Measurements from ENCODE around the gene GPR108.
A peak's percentile ranks its signal among the peaks of the same experiment; 100 is the strongest.
"Not testable (repeated sequence)": the region's sequence is repeated elsewhere in the genome, so short reads cannot be mapped to it uniquely, and the experiment has no call there.

The GPR108 gene

GRCh38 chr19:6765738-6766356 is 28.5 kb upstream of the GPR108 start:
- no peak for DNase-seq (ENCODE audit: extremely low spot score)
- ChIA-PET POLR2A (no interaction called here), CTCF (no interaction called here)
- TF ChIP-seq NFRKB (IDR thresholded peaks at IDR 0.05): no peak
- no peak for TF ChIP-seq SP1 (IDR thresholded peaks at IDR 0.05)
- TF ChIP-seq BHLHE40 (IDR thresholded peaks at IDR 0.05; ENCODE audit: borderline replicate concordance): no peak
- no peak for TF ChIP-seq L3MBTL2 (conservative IDR thresholded peaks at IDR 0.05)
- no peak for TF ChIP-seq TARDBP (IDR thresholded peaks at IDR 0.05)
- TF ChIP-seq FOXM1 (IDR thresholded peaks at IDR 0.05; ENCODE audit: borderline replicate concordance): no peak
- TF ChIP-seq ZNF384 (IDR thresholded peaks at IDR 0.05): no peak
- TF ChIP-seq CTBP1 (IDR thresholded peaks at IDR 0.05; ENCODE audit: borderline replicate concordance): no peak
- TF ChIP-seq ELF4 (IDR thresholded peaks at IDR 0.05): no peak
- no peak for TF ChIP-seq FOXK2 (IDR thresholded peaks at IDR 0.05)
- no peak for TF ChIP-seq FOXA1 (IDR thresholded peaks at IDR 0.05)

- DNase-seq (ENCODE audit: extremely low spot score); CTCF ChIA-PET; POLR2A ChIA-PET: not testable (repeated sequence)
- TF ChIP-seq ZNF384 (IDR thresholded peaks at IDR 0.05): peak; percentile 49; the same call in 1 of the 2 replicates
Observed at GRCh38 chr19:6762253-6762797, 24.9 kb upstream of the GPR108 start.

- CTCF ChIA-PET: no interaction called here
Observed at GRCh38 chr19:6761053-6761676, 23.8 kb upstream of the GPR108 start.

GRCh38 chr19:6760606-6761005 is 23.2 kb upstream of the GPR108 start:
- ChIA-PET POLR2A (no interaction called here), CTCF (no interaction called here)
- TF ChIP-seq LEF1 (IDR thresholded peaks at IDR 0.05; ENCODE audit: borderline replicate concordance): no peak
- TF ChIP-seq BHLHE40 (IDR thresholded peaks at IDR 0.05; ENCODE audit: borderline replicate concordance): no peak
- TF ChIP-seq FOXM1 (IDR thresholded peaks at IDR 0.05; ENCODE audit: borderline replicate concordance): no peak
- no peak for TF ChIP-seq NFRKB (IDR thresholded peaks at IDR 0.05)
- TF ChIP-seq SP1 (IDR thresholded peaks at IDR 0.05): no peak
- no peak for TF ChIP-seq ELF4 (IDR thresholded peaks at IDR 0.05)
- TF ChIP-seq CTBP1 (IDR thresholded peaks at IDR 0.05; ENCODE audit: borderline replicate concordance): no peak
- TF ChIP-seq FOXK2 (IDR thresholded peaks at IDR 0.05): no peak
- no peak for TF ChIP-seq ARNT (IDR thresholded peaks at IDR 0.05)
- no peak for TF ChIP-seq HDGF (IDR thresholded peaks at IDR 0.05; ENCODE audit: borderline replicate concordance)
- no peak for TF ChIP-seq ZNF384 (IDR thresholded peaks at IDR 0.05)
- no peak for TF ChIP-seq TARDBP (IDR thresholded peaks at IDR 0.05)
- TF ChIP-seq FOXA1 (IDR thresholded peaks at IDR 0.05): no peak
- TF ChIP-seq SUZ12 (IDR thresholded peaks at IDR 0.05): no peak
- no peak for TF ChIP-seq L3MBTL2 (conservative IDR thresholded peaks at IDR 0.05)
- TF ChIP-seq PKNOX1 (IDR thresholded peaks at IDR 0.05): no peak
- no peak for DNase-seq (ENCODE audit: extremely low spot score)

More at GRCh38 chr19:6761053-6761676, 23.8 kb upstream of the GPR108 start:
- no peak for TF ChIP-seq L3MBTL2 (conservative IDR thresholded peaks at IDR 0.05)
- peak; percentile 95 for TF ChIP-seq PKNOX1 (IDR thresholded peaks at IDR 0.05)
- DNase-seq (ENCODE audit: extremely low spot score): peak; percentile 55
- POLR2A ChIA-PET: no interaction called here

- no peak for DNase-seq (ENCODE audit: extremely low spot score)
- ChIA-PET CTCF (no interaction called here), POLR2A (no interaction called here)
- no peak for TF ChIP-seq FOXA1 (IDR thresholded peaks at IDR 0.05)
- TF ChIP-seq FOXK2 (IDR thresholded peaks at IDR 0.05): no peak
- no peak for TF ChIP-seq SUZ12 (IDR thresholded peaks at IDR 0.05)
- TF ChIP-seq ARNT (IDR thresholded peaks at IDR 0.05): no peak
- TF ChIP-seq L3MBTL2 (conservative IDR thresholded peaks at IDR 0.05): no peak
- TF ChIP-seq SP1 (IDR thresholded peaks at IDR 0.05): no peak
- TF ChIP-seq PKNOX1 (IDR thresholded peaks at IDR 0.05): no peak
- TF ChIP-seq ELF4 (IDR thresholded peaks at IDR 0.05): no peak
- TF ChIP-seq HDGF (IDR thresholded peaks at IDR 0.05; ENCODE audit: borderline replicate concordance): no peak
Observed at GRCh38 chr19:6754653-6755463, 17.5 kb upstream of the GPR108 start.

- TF ChIP-seq FOXM1 (IDR thresholded peaks at IDR 0.05; ENCODE audit: borderline replicate concordance): no peak
- TF ChIP-seq ARNT (IDR thresholded peaks at IDR 0.05): no peak
- no peak for TF ChIP-seq SUZ12 (IDR thresholded peaks at IDR 0.05)
- no peak for TF ChIP-seq PKNOX1 (IDR thresholded peaks at IDR 0.05)
- no peak for TF ChIP-seq HDGF (IDR thresholded peaks at IDR 0.05; ENCODE audit: borderline replicate concordance)
- no peak for TF ChIP-seq L3MBTL2 (conservative IDR thresholded peaks at IDR 0.05)
- no peak for TF ChIP-seq NFRKB (IDR thresholded peaks at IDR 0.05)
- TF ChIP-seq TARDBP (IDR thresholded peaks at IDR 0.05): no peak
- ChIA-PET POLR2A (no interaction called here), CTCF (no interaction called here)
- no peak for DNase-seq (ENCODE audit: extremely low spot score)
Observed at GRCh38 chr19:6754136-6754535, 16.8 kb upstream of the GPR108 start.
